Fibroblast of lung (primary cell): ENCODE results near the gene ME1.

ENCODE experiments used
- CTCF ChIP-seq, 2 donors: IDR thresholded peaks in 1 of 2; conservative IDR thresholded peaks in 1 of 2; 1 replicate in 1 of 2; 2 replicates in 1 of 2; pipeline ENCODE4 v1.5.1; 2011 to 2012; ENCODE audit warnings: low read length in 2 of 2, control low read depth in 1 of 2, inconsistent platforms in 1 of 2, low read depth in 1 of 2, mild to moderate bottlenecking in 1 of 2
- EZH2 ChIP-seq: IDR thresholded peaks from 2 replicates; pipeline ENCODE4 v1.5.1; 2012; ENCODE audit warnings: low read length, control low read depth, mild to moderate bottlenecking; ENCODE audit errors: missing control alignments

DNA sequence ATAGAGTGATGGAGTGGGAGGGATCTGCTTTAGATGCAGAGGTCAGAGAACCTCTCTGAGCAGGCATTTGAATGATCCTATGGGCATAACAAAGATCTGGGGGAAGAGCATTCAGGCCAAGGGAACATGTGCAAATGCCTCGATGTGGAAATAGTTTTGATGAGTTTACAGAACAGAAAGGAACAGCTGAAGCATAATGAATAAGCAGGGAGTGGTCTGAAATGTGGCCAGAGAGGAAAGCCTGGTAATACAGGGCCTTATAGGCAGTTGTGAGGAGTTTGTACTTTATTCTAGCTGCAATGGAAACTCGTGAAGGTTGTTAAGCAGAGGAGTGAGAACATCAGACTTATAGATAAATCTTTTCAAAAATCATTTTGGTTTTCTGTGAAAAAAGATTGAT, 33.0 kb upstream of the ME1 start:
- TF ChIP-seq CTCF (conservative IDR thresholded peaks at IDR 0.05 in 1 of 2, IDR thresholded peaks at IDR 0.05 in 1 of 2; ENCODE audit: low read depth in 1 of 2, low read length in 2 of 2) (no peak), EZH2 (no peak)
